Ovary (tissue), 9 donors: ENCODE results near the gene ZNF397. TPM values are rescaled to one million over a fixed set of nuclear protein-coding genes. Genes with fewer than 3 reads are reported as not detected.

Experiments used
- DNase-seq, 5 donors: peaks; one replicate each; pipeline ENCODE4 v3.0.0-alpha.2; 2019 to 2020
- H3K27ac ChIP-seq, 2 donors: fragments of 200-600 bp; one replicate each; pipeline versions ENCODE4 v1.5.1 to v1.8.0; 2019 to 2022
- H3K27me3 ChIP-seq: fragments of 200-600 bp; one replicate; pipeline ENCODE4 v1.8.0; 2022
- H3K36me3 ChIP-seq: fragments of 200-600 bp; sonication (generic); one replicate; pipeline ENCODE4 v1.5.1; 2019
- H3K4me1 ChIP-seq: one replicate; pipeline ENCODE4 v1.8.1; 2013; ENCODE audit warnings: mild to moderate bottlenecking, moderate library complexity; ENCODE audit not compliant: insufficient read depth
- H3K4me3 ChIP-seq: fragments of 200-600 bp; sonication (generic); one replicate; pipeline ENCODE4 v1.5.1; 2017
- H3K9me3 ChIP-seq, 2 donors: fragments of 200-600 bp in 1 of 2; sonication (generic) in 1 of 2; one replicate each; pipeline versions ENCODE4 v1.5.1 to v1.8.1; 2013 to 2019; ENCODE audit warnings: mild to moderate bottlenecking in 1 of 2, moderate library complexity in 1 of 2
- EP300 ChIP-seq: sonication (generic); formaldehyde crosslinking; IDR thresholded peaks from one replicate; pipeline ENCODE4 v1.6.1; 2017; ENCODE audit warnings: antibody characterized with exemption
- POLR2A ChIP-seq: fragments of 450-650 bp; IDR thresholded peaks from one replicate; pipeline ENCODE4 v1.6.1; 2017; ENCODE audit warnings: antibody characterized with exemption, mild to moderate bottlenecking, moderate library complexity
- WGBS, 3 donors: extraction: QIAGEN DNeasy Blood & Tissue Kit in 1 of 3; methylation state at CpG; one replicate each; pipeline versions ENCODE4 v1.1.5 to v1.1.7; 2013 to 2017; 5-methylcytosine and 5-hydroxymethylcytosine counted together
- intact Hi-C, 4 donors: fragments of 100-400 bp; cut with DNase I; formaldehyde crosslinking; loops; one replicate each; pipeline versions ENCODE4 v1.11.0 to v1.15.1; 2022 to 2023
- polyA plus RNA-seq, 2 donors: library from polyadenylated mRNA; stranded (reverse); fragments of 200-250 nt in 1 of 2; fragments of 350-450 nt in 1 of 2; fragmentation: Illumina TruSeq in 1 of 2; extraction: RNeasy Lipid Tissue Mini Kit (QIAGEN cat#74804) in 1 of 2; gene quantifications; one replicate each; pipeline ENCODE4 v1.2.3, GENCODE V29; 2013 to 2014
- total RNA-seq, 7 donors: library from RNA; depleted of rRNA in 2 of 7; stranded (reverse); fragments of >200 nt in 2 of 7; fragmentation: NEBNext Ultra II Directional in 3 of 7; extraction: Animal tissue kit (Norgen Biotek cat#: 25700) in 3 of 7; gene quantifications; one replicate each; pipeline versions ENCODE4 v1.1.0 to v1.2.4, GENCODE V29; 2016 to 2023
- TF ChIP-seq, protein P1 (sequence below), 3 donors: fragments of 450-650 bp in 2 of 3; fragments of 200-600 bp in 1 of 3; IDR thresholded peaks; one replicate each; pipeline versions ENCODE4 v1.5.1 to v1.8.0; 2016 to 2022; ENCODE audit warnings: antibody characterized with exemption in 3 of 3, mild to moderate bottlenecking in 1 of 3
- donor health status: DM: no; HTN: no; CAD: no; lungs with moderate emphysema.
- donor health status: DM: no; HTN: no; CAD: no.
- donor health status: Bipolar disorder and iron deficiency.
- donor health status: DM: yes; HTN: yes; CAD: no.
- donor health status: DM: no; HTN: no; CAD: no.
- donor health status: DM: yes; HTN: yes; CAD: no.

Gene ZNF397
- total and polyA plus RNA-seq, 9 donors = 15.7 to 35.8 (median 27.7) TPM

DNA sequence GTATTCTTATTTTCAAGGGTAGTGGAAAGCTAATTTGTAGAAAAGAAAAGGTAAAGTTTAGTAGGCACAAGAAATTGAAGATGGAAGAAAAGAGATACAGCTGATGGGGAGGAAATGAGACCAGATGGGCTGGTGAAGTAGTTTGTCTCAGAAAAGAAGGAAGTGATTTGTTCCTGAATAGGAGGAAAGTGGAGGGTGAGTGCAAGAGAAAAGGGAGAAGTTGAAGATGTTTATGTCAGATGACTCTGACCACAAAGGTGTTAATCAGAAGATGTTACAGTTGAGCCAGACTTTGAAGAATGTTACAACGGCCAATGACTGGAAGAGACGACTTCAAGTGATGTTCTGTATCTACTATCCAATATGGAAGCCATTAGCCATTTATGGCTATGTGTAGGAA is 28.0 kb downstream of the ZNF397 start:
- Histone ChIP-seq H3K4me3 (no peak overlapping the region), H3K36me3 (no peaks in the 10 kb centered on the region)
- intact Hi-C loops = loop anchor here in 1 of 4 donors (5.0 kb wide), 1 partner anchor 73 kb away; the partner anchor contains the start of gene ZNF24

DNA sequence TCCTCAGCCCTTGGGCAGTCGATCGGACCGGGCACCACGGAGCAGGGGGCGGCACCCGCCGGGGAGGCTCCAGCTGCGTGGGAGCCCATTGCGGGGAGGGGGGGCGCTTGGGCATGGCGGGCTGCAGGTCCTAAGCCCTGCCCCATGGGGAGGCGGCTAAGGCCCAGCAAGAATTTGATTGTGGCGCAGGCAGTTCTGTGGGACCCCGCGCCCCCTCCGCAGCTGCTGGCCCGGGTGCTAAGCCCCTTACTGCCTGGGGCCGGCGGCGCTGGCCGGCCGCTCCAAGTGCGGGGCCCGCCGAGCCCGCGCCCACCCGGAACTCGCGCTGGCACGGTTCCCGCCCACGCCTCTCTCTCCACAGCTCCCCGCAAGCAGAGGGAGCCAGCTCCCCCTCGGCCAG is 30.8 kb downstream of the ZNF397 start:
- no peak overlapping the region for H3K27ac ChIP-seq
- H3K27me3 ChIP-seq = no peaks in the 10 kb centered on the region
- H3K9me3 ChIP-seq = no peaks in the 10 kb centered on the region
- no peak for DNase-seq
- H3K36me3 ChIP-seq = no peaks in the 10 kb centered on the region
- WGBS, 3 donors = 92 to 98% (median 97%) methylated on average over 25 to 35 of the region's 35 CpGs
- TF ChIP-seq POLR2A (no peak), EP300 (no peak)
- H3K4me3 ChIP-seq = no peak overlapping the region
- intact Hi-C loops = no loop called here
- no peaks in the 10 kb centered on the region for H3K4me1 ChIP-seq

More for the DNA sequence above, 28.0 kb downstream of the ZNF397 start:
- Histone ChIP-seq H3K9me3 (no peaks in the 10 kb centered on the region), H3K4me1 (no peaks in the 10 kb centered on the region), H3K27ac (no peak overlapping the region), H3K27me3 (no peaks in the 10 kb centered on the region)
- DNase-seq = no peak
- TF ChIP-seq, protein P1, sequence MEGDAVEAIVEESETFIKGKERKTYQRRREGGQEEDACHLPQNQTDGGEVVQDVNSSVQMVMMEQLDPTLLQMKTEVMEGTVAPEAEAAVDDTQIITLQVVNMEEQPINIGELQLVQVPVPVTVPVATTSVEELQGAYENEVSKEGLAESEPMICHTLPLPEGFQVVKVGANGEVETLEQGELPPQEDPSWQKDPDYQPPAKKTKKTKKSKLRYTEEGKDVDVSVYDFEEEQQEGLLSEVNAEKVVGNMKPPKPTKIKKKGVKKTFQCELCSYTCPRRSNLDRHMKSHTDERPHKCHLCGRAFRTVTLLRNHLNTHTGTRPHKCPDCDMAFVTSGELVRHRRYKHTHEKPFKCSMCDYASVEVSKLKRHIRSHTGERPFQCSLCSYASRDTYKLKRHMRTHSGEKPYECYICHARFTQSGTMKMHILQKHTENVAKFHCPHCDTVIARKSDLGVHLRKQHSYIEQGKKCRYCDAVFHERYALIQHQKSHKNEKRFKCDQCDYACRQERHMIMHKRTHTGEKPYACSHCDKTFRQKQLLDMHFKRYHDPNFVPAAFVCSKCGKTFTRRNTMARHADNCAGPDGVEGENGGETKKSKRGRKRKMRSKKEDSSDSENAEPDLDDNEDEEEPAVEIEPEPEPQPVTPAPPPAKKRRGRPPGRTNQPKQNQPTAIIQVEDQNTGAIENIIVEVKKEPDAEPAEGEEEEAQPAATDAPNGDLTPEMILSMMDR (IDR thresholded peaks at IDR 0.05) = no peak
- TF ChIP-seq EP300 (no peak), POLR2A (no peak)
- 88 to 96% (median 88%) methylated on average over 2 of the region's 2 CpGs for WGBS, 3 donors

DNA sequence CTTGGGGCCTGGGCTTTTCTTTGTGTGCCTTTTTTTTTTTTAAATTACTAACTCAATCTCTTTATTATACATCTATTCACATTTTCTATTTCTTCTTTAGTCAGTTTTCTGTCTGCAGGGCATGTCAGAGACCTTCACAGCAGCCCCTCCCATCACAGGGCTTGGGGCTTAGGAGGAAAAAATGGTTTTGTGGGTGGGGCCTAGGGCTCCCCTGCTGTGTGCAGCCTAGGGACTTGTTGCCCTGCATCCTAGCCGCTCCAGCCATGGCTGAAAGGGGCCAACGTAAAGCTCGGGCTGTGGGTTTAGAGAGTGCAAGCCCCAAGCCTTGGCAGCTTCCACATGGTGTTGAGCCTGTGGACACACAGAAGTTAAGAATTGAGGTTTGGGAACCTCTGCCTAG is 35.4 kb downstream of the ZNF397 start:
- TF ChIP-seq, protein P1 (IDR thresholded peaks at IDR 0.05) = no peak
- TF ChIP-seq POLR2A = no peak
- no peak for TF ChIP-seq EP300
- Histone ChIP-seq H3K4me1 (no peaks in the 10 kb centered on the region), H3K27ac (no peak overlapping the region), H3K36me3 (no peaks in the 10 kb centered on the region), H3K27me3 (no peaks in the 10 kb centered on the region), H3K4me3 (no peak overlapping the region), H3K9me3 (no peaks in the 10 kb centered on the region)
- WGBS, 3 donors = 94 to 97% (median 97%) methylated on average over 3 of the region's 3 CpGs
- intact Hi-C loops = no loop called here
- DNase-seq = no peak

DNA sequence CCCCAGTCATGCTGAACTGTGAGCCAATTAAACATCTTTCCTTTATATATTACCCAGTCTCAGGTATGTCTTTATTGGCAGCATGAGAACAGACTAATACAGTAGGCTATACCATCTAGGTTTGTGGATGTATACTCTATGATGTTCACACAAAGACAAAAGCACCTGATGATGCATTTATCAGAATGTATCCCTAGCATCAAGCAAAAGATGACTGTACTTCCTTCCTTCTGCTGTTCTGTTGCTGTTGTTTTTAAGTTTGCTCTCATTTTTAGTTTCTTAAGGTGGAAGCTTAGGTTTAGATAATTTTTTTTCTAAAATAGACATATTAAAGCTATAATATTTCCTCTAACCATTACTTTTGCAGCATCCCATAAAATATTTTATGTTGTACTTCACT is 36.8 kb downstream of the ZNF397 start:
- TF ChIP-seq EP300 (no peak), POLR2A (no peak)
- TF ChIP-seq, protein P1 (IDR thresholded peaks at IDR 0.05) = no peak
- H3K9me3 ChIP-seq = no peaks in the 10 kb centered on the region
- no peaks in the 10 kb centered on the region for H3K36me3 ChIP-seq
- intact Hi-C loops = no loop called here
- no peak for DNase-seq
- no peak overlapping the region for H3K4me3 ChIP-seq
- H3K4me1 ChIP-seq = no peaks in the 10 kb centered on the region
- no peaks in the 10 kb centered on the region for H3K27me3 ChIP-seq
- no peak overlapping the region for H3K27ac ChIP-seq

DNA sequence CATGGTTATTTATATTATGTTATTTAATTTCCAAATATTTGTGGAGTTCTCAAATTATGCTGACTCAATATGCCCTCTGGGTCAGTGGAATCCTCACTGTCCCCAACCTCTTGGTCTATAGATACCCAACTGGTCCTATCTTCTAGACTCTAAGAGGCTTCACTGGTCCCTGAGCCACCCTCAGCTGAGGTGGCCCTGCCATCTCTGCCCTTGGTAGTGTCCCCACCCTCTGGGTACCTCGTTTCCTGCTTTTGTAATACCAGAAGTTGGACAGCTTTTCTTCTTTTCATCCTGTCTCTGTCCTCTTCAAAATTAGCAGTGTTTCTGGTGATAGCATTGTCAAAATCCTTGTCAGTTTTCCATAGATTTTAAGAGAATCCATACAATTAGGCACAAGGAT is 37.3 kb downstream of the ZNF397 start:
- H3K27ac ChIP-seq = no peak overlapping the region
- DNase-seq = no peak
- intact Hi-C loops = no loop called here
- TF ChIP-seq, protein P1 (IDR thresholded peaks at IDR 0.05) = no peak
- TF ChIP-seq POLR2A (no peak), EP300 (no peak)
- H3K4me1 ChIP-seq = no peaks in the 10 kb centered on the region
- H3K36me3 ChIP-seq = no peaks in the 10 kb centered on the region
- no peak overlapping the region for H3K4me3 ChIP-seq
- 86 to 93% (median 92%) methylated on average over 1 of the region's 1 CpG for WGBS, 3 donors
- no peaks in the 10 kb centered on the region for H3K9me3 ChIP-seq
- H3K27me3 ChIP-seq = no peaks in the 10 kb centered on the region
